ENCODE results near the gene RBP5. TPM values are rescaled to one million over a fixed set of nuclear protein-coding genes. Genes with fewer than 3 reads are reported as not detected.

The RBP5 gene
- total RNA-seq: not detected

GRCh38 chr12:7128681-7129286 lies at the start of gene RBP5:
Gene RBP5, minus strand, starts transcription at chr12:7128889. Its CDS starts 114 bp downstream, at chr12:7128775.

GRCh38 chr12:7129872-7130691 lies 1.4 kb upstream of the RBP5 start, which contains the start of gene CLSTN3:
Gene CLSTN3, plus strand, starts transcription at chr12:7130371. Its CDS starts 278 bp downstream, at chr12:7130649.

DNA sequence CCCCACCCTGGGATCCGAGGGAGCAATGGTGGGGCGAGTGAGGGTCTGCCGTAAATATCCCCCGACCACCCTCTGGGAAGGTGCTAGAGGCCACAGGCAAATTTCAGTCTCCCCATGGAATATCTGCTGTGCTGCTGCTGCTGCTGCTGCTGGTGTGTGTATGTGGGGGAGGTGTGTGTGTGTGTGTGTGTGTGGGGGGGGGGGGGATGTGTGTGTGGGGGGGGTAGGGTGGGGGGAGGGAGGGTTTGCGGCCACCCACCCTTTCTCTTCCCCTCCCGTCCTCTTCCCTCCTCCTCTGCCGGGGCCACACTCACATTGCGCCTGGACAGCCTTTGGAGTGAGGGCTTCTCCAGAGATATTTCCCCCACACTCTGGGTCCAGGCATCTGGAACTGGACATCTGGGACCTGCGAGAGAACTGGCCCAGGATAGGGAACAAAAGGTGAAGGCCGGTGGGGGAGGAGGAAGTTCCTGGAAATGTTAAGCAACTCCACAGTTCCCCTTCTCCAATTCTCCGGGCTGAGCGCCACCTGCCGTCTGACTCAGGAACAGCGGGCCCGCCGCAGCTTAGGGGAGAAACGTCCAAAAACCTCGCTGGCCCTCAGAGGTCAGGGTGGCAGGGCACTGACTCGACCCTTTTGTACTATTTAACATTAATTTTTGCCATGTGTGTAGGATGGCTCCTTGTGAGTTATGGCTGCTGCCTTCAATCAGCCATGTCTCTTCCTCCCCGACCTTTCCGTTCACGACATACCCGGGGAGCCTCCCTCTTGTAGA lies 19.7 kb downstream of the RBP5 start, which contains the start of gene C1RL:
C1RL (minus strand) TSS at position 419 of the 776 bp plus-strand sequence; CDS start at position 385, 34 bp downstream.

GRCh38 chr12:7092229-7092985 lies 36.3 kb downstream of the RBP5 start, which contains the start of gene C1R:
Gene C1R, minus strand, starts transcription at chr12:7092445. Its CDS starts 57 bp downstream, at chr12:7092388.

Small RNA genes lying within 50 kb of the gene (small RNA-seq; reads per million reads assigned to genes)
- 0 reads per million in 2 donors for gene RNU6-485P

Other genes starting within 250 kb of the RBP5 start
- 10 to 100 TPM in 1 of 2 donors, 1 to 10 TPM in 1; 6.2 to 10.3 TPM for gene LRRC23, start 224.1 kb downstream of the RBP5 start, total RNA-seq
- gene ENO2, start 214.3 kb downstream of the RBP5 start, total RNA-seq: 10 to 100 TPM; 17.9 to 20.3 TPM
- gene ATN1, start 200.9 kb downstream of the RBP5 start, total RNA-seq: 10 to 100 TPM in 1 of 2 donors, 1 to 10 TPM in 1; 8.6 to 13.3 TPM
- gene RNU7-1, start 185.1 kb downstream of the RBP5 start, total RNA-seq: not detected
- 10 to 100 TPM; 49.9 to 66.3 TPM for gene C12orf57, start 184.9 kb downstream of the RBP5 start, total RNA-seq
- gene PTPN6, start 177.5 kb downstream of the RBP5 start, total RNA-seq: under 1 TPM in 1 of 2 donors, not detected in 1; 0.33 TPM
- gene PHB2, start 158.2 kb downstream of the RBP5 start, total RNA-seq: 100 to 1,000 TPM; 172 to 255 TPM
- 10 to 100 TPM; 31.0 to 59.6 TPM for gene EMG1, start 158.0 kb downstream of the RBP5 start, total RNA-seq
- 10 to 100 TPM; 18.0 to 20.6 TPM for gene LPCAT3, start 110.4 kb downstream of the RBP5 start, total RNA-seq
- gene C1S, start 68.2 kb downstream of the RBP5 start, total RNA-seq: 100 to 1,000 TPM in 1 of 2 donors, 10 to 100 TPM in 1; 22.0 to 231 TPM
- gene C1R, start 36.4 kb downstream of the RBP5 start, total RNA-seq: 100 to 1,000 TPM in 1 of 2 donors, 10 to 100 TPM in 1; 16.3 to 149 TPM
- 10 to 100 TPM; 18.0 to 21.0 TPM for gene C1RL, start 19.7 kb downstream of the RBP5 start, total RNA-seq
- 1 to 10 TPM; 2.7 to 9.3 TPM for gene CLSTN3, start 1.5 kb upstream of the RBP5 start, total RNA-seq
- gene PEX5, start 60.8 kb upstream of the RBP5 start, total RNA-seq: 10 to 100 TPM; 22.0 to 34.8 TPM
- not detected for gene ACSM4, start 175.2 kb upstream of the RBP5 start, total RNA-seq